OCI-LY7 (cell line): ENCODE measurements around the gene MTNR1B. TPM values are rescaled to one million over a fixed set of nuclear protein-coding genes. Genes with fewer than 3 reads are reported as not detected.

ENCODE experiments used
- Bru-seq: library from RNA; stranded (reverse); fragments of 400-500 nt; gene quantifications from one replicate; lab custom pipeline; 2021; lab: Mats Ljungman, UMichigan
- BruChase-seq, 2 experiments: library from RNA; stranded (reverse); fragments of 400-500 nt; gene quantifications; one replicate each; lab custom pipeline; 2021; lab: Mats Ljungman, UMichigan
- BruUV-seq: library from RNA; stranded (reverse); fragments of 400-500 nt; replicated peaks from 2 replicates; lab custom pipeline; 2021; lab: Mats Ljungman, UMichigan
- CTCF ChIA-PET: fragments of 300-600 bp; sonication (Branson Sonifier 250); formaldehyde crosslinking; loops from one replicate; lab custom pipeline; 2022; ENCODE audit warnings: antibody characterized with exemption; ENCODE audit not compliant: unreplicated experiment; lab: Charles Lee
- POLR2A ChIA-PET: fragments of 300-600 bp; sonication (Branson Sonifier 250); formaldehyde crosslinking; loops from one replicate; lab custom pipeline; 2022; ENCODE audit warnings: antibody characterized with exemption; lab: Charles Lee
- DNase-seq: peaks from one replicate; pipeline ENCODE4 v3.0.0-alpha.2; 2015; ENCODE audit warnings: low spot score
- H2AFZ ChIP-seq: fragments of 200-600 bp; sonication (generic), shearing (Covaris generic); 2 replicates; pipeline ENCODE4 v1.6.1; 2014; ENCODE audit warnings: mild to moderate bottlenecking, antibody characterized with exemption, low read length, moderate library complexity
- H3K27ac ChIP-seq: fragments of 200-600 bp; sonication (generic); 2 replicates; pipeline ENCODE4 v1.5.1; 2014; ENCODE audit warnings: mixed run types, low read depth, mild to moderate bottlenecking, moderate library complexity, low read length, inconsistent platforms; ENCODE audit not compliant: poor library complexity, severe bottlenecking
- H3K36me3 ChIP-seq: fragments of 200-600 bp; sonication (generic); 2 replicates; pipeline ENCODE4 v1.6.1; 2014; ENCODE audit warnings: mild to moderate bottlenecking, antibody characterized with exemption, low read length, moderate library complexity, mixed read lengths; ENCODE audit not compliant: insufficient read depth
- H3K4me1 ChIP-seq: fragments of 200-600 bp; sonication (generic); 2 replicates; pipeline ENCODE4 v1.5.1; 2014; ENCODE audit warnings: mild to moderate bottlenecking, low read length; ENCODE audit not compliant: insufficient read depth, poor library complexity, severe bottlenecking
- H3K4me2 ChIP-seq: fragments of 200-600 bp; sonication (generic); 2 replicates; pipeline ENCODE4 v1.6.1; 2014; ENCODE audit warnings: mild to moderate bottlenecking, low read length
- H3K4me3 ChIP-seq: fragments of 200-600 bp; sonication (generic); 2 replicates; pipeline ENCODE4 v1.5.1; 2014; ENCODE audit warnings: mild to moderate bottlenecking, low read depth, low read length; ENCODE audit not compliant: poor library complexity, severe bottlenecking
- H3K79me2 ChIP-seq: fragments of 200-600 bp; sonication (generic); 2 replicates; pipeline ENCODE4 v1.6.1; 2016; ENCODE audit warnings: low read depth, mild to moderate bottlenecking, low read length, moderate library complexity, mixed read lengths; ENCODE audit not compliant: insufficient read depth
- H3K9me2 ChIP-seq: fragments of 200-600 bp; sonication (generic); 2 replicates; pipeline ENCODE4 v1.6.1; 2016; ENCODE audit warnings: mild to moderate bottlenecking, low read length, mixed read lengths; ENCODE audit not compliant: insufficient read depth
- H3K9me3 ChIP-seq: fragments of 200-600 bp; sonication (generic); 2 replicates; pipeline ENCODE4 v1.6.1; 2014; ENCODE audit warnings: mild to moderate bottlenecking, mixed run types, low read length, mixed read lengths
- H4K20me1 ChIP-seq: fragments of 200-600 bp; sonication (generic); 2 replicates; pipeline ENCODE4 v1.6.1; 2014; ENCODE audit warnings: mild to moderate bottlenecking, antibody characterized with exemption, low read length, moderate library complexity, mixed read lengths; ENCODE audit not compliant: insufficient read depth
- CTCF ChIP-seq: fragments of 200-600 bp; sonication (generic); conservative IDR thresholded peaks from 2 replicates; pipeline ENCODE4 v1.5.1; 2014; ENCODE audit warnings: mild to moderate bottlenecking, antibody characterized with exemption, low read length, moderate library complexity, mixed read lengths
- EZH2phosphoT487 ChIP-seq: fragments of 200-600 bp; sonication (generic); IDR thresholded peaks from 2 replicates; pipeline ENCODE4 v1.6.1; 2018; ENCODE audit warnings: low read depth, borderline replicate concordance, mild to moderate bottlenecking, mixed run types, antibody characterized with exemption, low read length, moderate library complexity, mixed read lengths
- intact Hi-C: fragments of 100-400 bp; cut with micrococcal nuclease; formaldehyde crosslinking; loops from one replicate; pipeline ENCODE4 v1.10.0; 2022; ENCODE audit not compliant: unreplicated experiment
- long read RNA-seq: library from polyadenylated mRNA; stranded (forward); transcript quantifications from one replicate; pipeline ENCODE4 v2.0.0, GENCODE V29; 2022
- total RNA-seq, 2 experiments: library from RNA; depleted of rRNA in 1 of 2; stranded (reverse); fragments of >200 nt in 1 of 2; shearing (Covaris generic) in 1 of 2; gene quantifications; 2 replicates each; pipeline ENCODE4 v1.2.3, GENCODE V29; 2014 to 2022

MTNR1B gene
- total RNA-seq (2014; rRNA removed; shearing (Covaris generic)) = not detected in 2 replicates
- total RNA-seq (2022) = not detected in 2 replicates
- not detected for Bru-seq, nascent RNA
- not detected for BruChase-seq, experiment 1, labeled RNA remaining after a 6-hour chase
- BruChase-seq, experiment 2, labeled RNA remaining after a 2-hour chase = not detected
- long read RNA-seq = 0 reads

- H3K36me3 ChIP-seq = no peaks in the 10 kb centered on the region
- H2AFZ ChIP-seq = no peak within 1 kb of the TSS
- no peak within 1 kb of the TSS for H3K27ac ChIP-seq
- no peaks in the 10 kb centered on the region for H3K4me1 ChIP-seq
- no peaks in the 10 kb centered on the region for H3K9me3 ChIP-seq
- ChIA-PET POLR2A (no interaction called here), CTCF (no interaction called here)
- no peak within 1 kb of the TSS for H3K4me3 ChIP-seq
- intact Hi-C loops = no loop called here
- no TSS peak for BruUV-seq
- DNase-seq = no peak
- no peaks in the 10 kb centered on the region for H4K20me1 ChIP-seq
- no peaks in the 10 kb centered on the region for H3K9me2 ChIP-seq
- H3K79me2 ChIP-seq = no peaks in the 10 kb centered on the region
- H3K4me2 ChIP-seq = no peak within 1 kb of the TSS
- TF ChIP-seq EZH2phosphoT487 (no peak), CTCF (no peak)
These were observed at the start of gene MTNR1B for GRCh38 chr11:92969634-92970347. Gene MTNR1B (plus strand): TSS chr11:92969651. CDS start chr11:92969726, 75 bp downstream.

GRCh38 chr11:92920331-92920730 lies 49.1 kb upstream of the MTNR1B start:
- intact Hi-C loops = no loop called here
- no peaks in the 10 kb centered on the region for H4K20me1 ChIP-seq
- H3K4me2 ChIP-seq = no peak overlapping the region
- TF ChIP-seq CTCF (no peak), EZH2phosphoT487 (no peak)
- H3K27ac ChIP-seq = no peak overlapping the region
- POLR2A ChIA-PET = no interaction called here
- H3K79me2 ChIP-seq = no peaks in the 10 kb centered on the region
- no peak for DNase-seq
- H2AFZ ChIP-seq = no peak overlapping the region
- BruUV-seq = no TSS peak
- CTCF ChIA-PET = no interaction called here
- H3K4me3 ChIP-seq = no peak overlapping the region
- H3K4me1 ChIP-seq = no peaks in the 10 kb centered on the region
- no peaks in the 10 kb centered on the region for H3K9me2 ChIP-seq
- no peaks in the 10 kb centered on the region for H3K9me3 ChIP-seq
- H3K36me3 ChIP-seq = no peaks in the 10 kb centered on the region

- Histone ChIP-seq H2AFZ (no peak overlapping the region), H3K4me2 (no peak overlapping the region), H3K36me3 (no peaks in the 10 kb centered on the region), H3K79me2 (no peaks in the 10 kb centered on the region), H3K4me3 (no peak overlapping the region), H3K9me2 (no peaks in the 10 kb centered on the region), H3K4me1 (no peaks in the 10 kb centered on the region), H4K20me1 (no peaks in the 10 kb centered on the region), H3K9me3 (no peaks in the 10 kb centered on the region), H3K27ac (no peak overlapping the region)
- no TSS peak for BruUV-seq
- no peak for DNase-seq
- POLR2A ChIA-PET = interaction anchor here (0.5 kb wide), 1 partner anchor 131 kb away, joined by 4 read pairs; no protein-coding TSS in a partner anchor
- CTCF ChIA-PET = no interaction called here
- intact Hi-C loops = no loop called here
- TF ChIP-seq EZH2phosphoT487 = no peak
- TF ChIP-seq CTCF = no peak
These were observed 46.7 kb upstream of the MTNR1B start for GRCh38 chr11:92922731-92923130.
